Measurements from ENCODE around the gene RCCD1. TPM values are rescaled to one million over a fixed set of nuclear protein-coding genes. Genes with fewer than 3 reads are reported as not detected.

Gene RCCD1
- total RNA-seq, 1 experiment from 2014 or later: 26.1 TPM

GRCh38 chr15:90968434-90968833, 13.8 kb downstream of the RCCD1 start:
- Mint-ChIP-seq H3K27me3 (ENCODE audit: low read depth) (no peaks in the 10 kb centered on the region), H3K36me3 (peaks cover 77% of the 10 kb centered on the region), H3K9me3 (no peaks in the 10 kb centered on the region), H3K27ac (no peak overlapping the region), H3K4me1 (no peaks in the 10 kb centered on the region), H3K4me3 (no peak overlapping the region)
- ATAC-seq (no peak), DNase-seq (ENCODE audit: low spot score) (no peak)
- ChIA-PET POLR2A (interaction anchor here (0.6 kb wide), 1 partner anchor 425 kb away, joined by 4 read pairs; no protein-coding TSS in a partner anchor), CTCF (interaction anchor here (2.4 to 6.2 kb wide), 2 partner anchors 11 to 65 kb away, joined by 6 to 50 read pairs; no protein-coding TSS in a partner anchor)
- TF ChIP-seq TEAD1 (CRISPR knock-in tag; IDR thresholded peaks at IDR 0.05): no peak
- TF ChIP-seq MXD4 (CRISPR knock-in tag; IDR thresholded peaks at IDR 0.05; ENCODE audit: borderline replicate concordance): no peak
- TF ChIP-seq NFATC4 (CRISPR knock-in tag; IDR thresholded peaks at IDR 0.05): no peak
- TF ChIP-seq IRF1 (CRISPR knock-in tag; IDR thresholded peaks at IDR 0.05): no peak
- TF ChIP-seq ATF2 (CRISPR knock-in tag; IDR thresholded peaks at IDR 0.05; ENCODE audit: borderline replicate concordance, low read depth): no peak
- TF ChIP-seq SP1 (CRISPR knock-in tag; conservative IDR thresholded peaks at IDR 0.05): no peak
- no peak for TF ChIP-seq NFE2L1 (CRISPR knock-in tag; IDR thresholded peaks at IDR 0.05)
- TF ChIP-seq PRDM15 (CRISPR knock-in tag; IDR thresholded peaks at IDR 0.05): no peak
- TF ChIP-seq ATF3 (CRISPR knock-in tag; conservative IDR thresholded peaks at IDR 0.05): no peak
- TF ChIP-seq CTCF (IDR thresholded peaks at IDR 0.05): no peak
- no peak for TF ChIP-seq FOXK1 (CRISPR knock-in tag; IDR thresholded peaks at IDR 0.05)
- TF ChIP-seq ZBTB43 (CRISPR knock-in tag; IDR thresholded peaks at IDR 0.05): no peak
- no peak for TF ChIP-seq SMAD4 (CRISPR knock-in tag; IDR thresholded peaks at IDR 0.05)
- TF ChIP-seq ATF1 (CRISPR knock-in tag; IDR thresholded peaks at IDR 0.05): no peak
- no peak for TF ChIP-seq ZSCAN18 (CRISPR knock-in tag; IDR thresholded peaks at IDR 0.05)
- no peak for TF ChIP-seq ZNF396 (CRISPR knock-in tag; IDR thresholded peaks at IDR 0.05; ENCODE audit: borderline replicate concordance)

Measured in WTC11 (cell line).